Dedifferentiated amniotic fluid mesenchymal stem cell (primary cell): ENCODE measurements around the gene ICA1.

Source experiments
- DNase-seq: peaks from one replicate; pipeline ENCODE4 v3.0.0-alpha.2; 2016; ENCODE audit errors: extremely low spot score

Gene ICA1

GRCh38 chr7:8160779-8161345, 101.1 kb downstream of the ICA1 start:
- DNase-seq: no peak

- no peak for DNase-seq
Observed at GRCh38 chr7:8160250-8160649, 101.7 kb downstream of the ICA1 start.

GRCh38 chr7:8159595-8159994, 102.4 kb downstream of the ICA1 start:
- no peak for DNase-seq

GRCh38 chr7:8157296-8157695, 104.7 kb downstream of the ICA1 start:
- DNase-seq: no peak

GRCh38 chr7:8155836-8156235, 106.1 kb downstream of the ICA1 start:
- DNase-seq: no peak

GRCh38 chr7:8154272-8154671, 107.7 kb downstream of the ICA1 start:
- DNase-seq: no peak

- DNase-seq: no peak
Observed at GRCh38 chr7:8152489-8153192, 109.3 kb downstream of the ICA1 start.

GRCh38 chr7:8151161-8151725, 110.7 kb downstream of the ICA1 start:
- DNase-seq: no peak

- DNase-seq: no peak
Observed at GRCh38 chr7:8149222-8149621, 112.7 kb downstream of the ICA1 start.

- no peak for DNase-seq
Observed at GRCh38 chr7:8147760-8148463, 114.1 kb downstream of the ICA1 start.

GRCh38 chr7:8146788-8147413, 115.1 kb downstream of the ICA1 start:
- DNase-seq: no peak

GRCh38 chr7:8146106-8146787, 115.7 kb downstream of the ICA1 start:
- no peak for DNase-seq

GRCh38 chr7:8144856-8145255, 117.1 kb downstream of the ICA1 start:
- DNase-seq: no peak

GRCh38 chr7:8143151-8143874, 118.7 kb downstream of the ICA1 start:
- DNase-seq: no peak

GRCh38 chr7:8142477-8142876, 119.5 kb downstream of the ICA1 start:
- no peak for DNase-seq

- DNase-seq: no peak
Observed at GRCh38 chr7:8141070-8141469, 120.9 kb downstream of the ICA1 start.

GRCh38 chr7:8136051-8136730, 125.8 kb downstream of the ICA1 start:
- DNase-seq: no peak

GRCh38 chr7:8135417-8135816, 126.5 kb downstream of the ICA1 start:
- no peak for DNase-seq

GRCh38 chr7:8134089-8134733, 127.8 kb downstream of the ICA1 start:
- DNase-seq: no peak
